Measurements from ENCODE around the gene NUCKS1. TPM values are rescaled to one million over a fixed set of nuclear protein-coding genes. Genes with fewer than 3 reads are reported as not detected.
"Not testable (repeated sequence)": the region's sequence is repeated elsewhere in the genome, so short reads cannot be mapped to it uniquely, and the experiment has no call there.

The NUCKS1 gene
- polyA plus RNA-seq, 4 donors, result 7.8 to 104 (median 32.1) TPM

- Histone ChIP-seq H3K9me3 (ENCODE audit: control insufficient read depth in 2 of 2, insufficient read depth in 1 of 2, low read depth in 1 of 2, low read length in 1 of 2) (peaks cover 0 to 4% of the 10 kb centered on the region in 2 donors), H3K4me1 (ENCODE audit: control insufficient read depth in 3 of 3, insufficient read depth in 2 of 3, low read depth in 1 of 3, low read length in 2 of 3) (no peaks in the 10 kb centered on the region), H3K27ac (ENCODE audit: low read depth in 1 of 3, low read length in 2 of 3) (no peak overlapping the region), H3K27me3 (ENCODE audit: control insufficient read depth in 3 of 3, insufficient read depth in 3 of 3, low read length in 3 of 3) (no peaks in the 10 kb centered on the region), H3K4me3 (ENCODE audit: low read depth in 1 of 3, low read length in 3 of 3) (no peak overlapping the region), H3K36me3 (ENCODE audit: control insufficient read depth in 3 of 3, insufficient read depth in 2 of 3, low read depth in 1 of 3, low read length in 3 of 3) (peaks cover 0 to 38% (median 0%) of the 10 kb centered on the region in 3 donors)
- no peak for FAIRE-seq
- no peak for DNase-seq
- 82 to 100% (median 95%) methylated on average over 1 of the region's 1 CpG for WGBS, 3 donors
Measured at GRCh38 chr1:205735218-205735617, 14.8 kb downstream of the NUCKS1 start.

- Histone ChIP-seq H3K27ac (ENCODE audit: low read depth in 1 of 3, low read length in 2 of 3) (no peak overlapping the region), H3K36me3 (ENCODE audit: control insufficient read depth in 3 of 3, insufficient read depth in 2 of 3, low read depth in 1 of 3, low read length in 3 of 3) (peaks cover 0 to 40% (median 0%) of the 10 kb centered on the region in 3 donors), H3K4me1 (ENCODE audit: control insufficient read depth in 3 of 3, insufficient read depth in 2 of 3, low read depth in 1 of 3, low read length in 2 of 3) (no peaks in the 10 kb centered on the region), H3K9me3 (ENCODE audit: control insufficient read depth in 2 of 2, insufficient read depth in 1 of 2, low read depth in 1 of 2, low read length in 1 of 2) (peaks cover 0 to 4% of the 10 kb centered on the region in 2 donors), H3K4me3 (ENCODE audit: low read depth in 1 of 3, low read length in 3 of 3) (no peak overlapping the region), H3K27me3 (ENCODE audit: control insufficient read depth in 3 of 3, insufficient read depth in 3 of 3, low read length in 3 of 3) (no peaks in the 10 kb centered on the region)
- no peak for DNase-seq
- FAIRE-seq, result no peak
- WGBS, 3 donors, result 91 to 98% (median 91%) methylated on average over 2 of the region's 2 CpGs
Measured at GRCh38 chr1:205733438-205734175, 16.4 kb downstream of the NUCKS1 start.

GRCh38 chr1:205729945-205730610, 19.9 kb downstream of the NUCKS1 start:
- Histone ChIP-seq H3K4me3 (ENCODE audit: low read depth in 1 of 3, low read length in 3 of 3) (no peak overlapping the region), H3K27ac (ENCODE audit: low read depth in 1 of 3, low read length in 2 of 3) (no peak overlapping the region), H3K4me1 (ENCODE audit: control insufficient read depth in 3 of 3, insufficient read depth in 2 of 3, low read depth in 1 of 3, low read length in 2 of 3) (no peaks in the 10 kb centered on the region), H3K9me3 (ENCODE audit: control insufficient read depth in 2 of 2, insufficient read depth in 1 of 2, low read depth in 1 of 2, low read length in 1 of 2) (peaks cover 0 to 4% of the 10 kb centered on the region in 2 donors), H3K36me3 (ENCODE audit: control insufficient read depth in 3 of 3, insufficient read depth in 2 of 3, low read depth in 1 of 3, low read length in 3 of 3) (peaks cover 2 to 36% (median 2%) of the 10 kb centered on the region in 3 donors), H3K27me3 (ENCODE audit: control insufficient read depth in 3 of 3, insufficient read depth in 3 of 3, low read length in 3 of 3) (no peaks in the 10 kb centered on the region)
- 93 to 95% (median 95%) methylated on average over 9 of the region's 9 CpGs for WGBS, 3 donors
- FAIRE-seq (no peak), DNase-seq (no peak)

GRCh38 chr1:205726619-205727125, 23.3 kb downstream of the NUCKS1 start:
- FAIRE-seq, result no peak
- WGBS, 3 donors, result 65 to 77% (median 69%) methylated on average over 4 of the region's 4 CpGs
- no peak overlapping the region for H3K27ac ChIP-seq (ENCODE audit: low read depth in 1 of 3, low read length in 2 of 3)
- no peak overlapping the region for H3K4me3 ChIP-seq (ENCODE audit: low read depth in 1 of 3, low read length in 3 of 3)
- H3K9me3 ChIP-seq (ENCODE audit: control insufficient read depth in 2 of 2, insufficient read depth in 1 of 2, low read depth in 1 of 2, low read length in 1 of 2), result no peaks in the 10 kb centered on the region
- DNase-seq, result peak in 1 of 2 donors; percentile 34
- H3K4me1 ChIP-seq (ENCODE audit: control insufficient read depth in 3 of 3, insufficient read depth in 2 of 3, low read depth in 1 of 3, low read length in 2 of 3), result no peaks in the 10 kb centered on the region
- peaks cover 2 to 44% (median 2%) of the 10 kb centered on the region in 3 donors for H3K36me3 ChIP-seq (ENCODE audit: control insufficient read depth in 3 of 3, insufficient read depth in 2 of 3, low read depth in 1 of 3, low read length in 3 of 3)
- no peaks in the 10 kb centered on the region for H3K27me3 ChIP-seq (ENCODE audit: control insufficient read depth in 3 of 3, insufficient read depth in 3 of 3, low read length in 3 of 3)

GRCh38 chr1:205725514-205725913, 24.5 kb downstream of the NUCKS1 start:
- FAIRE-seq, result no peak
- H3K27ac ChIP-seq (ENCODE audit: low read depth in 1 of 3, low read length in 2 of 3), result no peak overlapping the region
- no peak overlapping the region for H3K4me3 ChIP-seq (ENCODE audit: low read depth in 1 of 3, low read length in 3 of 3)
- no peaks in the 10 kb centered on the region for H3K9me3 ChIP-seq (ENCODE audit: control insufficient read depth in 2 of 2, insufficient read depth in 1 of 2, low read depth in 1 of 2, low read length in 1 of 2)
- WGBS, 3 donors, result 83 to 87% (median 86%) methylated on average over 1 of the region's 1 CpG
- no peak for DNase-seq
- H3K4me1 ChIP-seq (ENCODE audit: control insufficient read depth in 3 of 3, insufficient read depth in 2 of 3, low read depth in 1 of 3, low read length in 2 of 3), result no peaks in the 10 kb centered on the region
- H3K36me3 ChIP-seq (ENCODE audit: control insufficient read depth in 3 of 3, insufficient read depth in 2 of 3, low read depth in 1 of 3, low read length in 3 of 3), result peaks cover 2 to 46% (median 5%) of the 10 kb centered on the region in 3 donors
- no peaks in the 10 kb centered on the region for H3K27me3 ChIP-seq (ENCODE audit: control insufficient read depth in 3 of 3, insufficient read depth in 3 of 3, low read length in 3 of 3)

- not testable (repeated sequence) for DNase-seq; FAIRE-seq; H3K4me3 ChIP-seq (ENCODE audit: low read depth in 1 of 3, low read length in 3 of 3); H3K27ac ChIP-seq (ENCODE audit: low read depth in 1 of 3, low read length in 2 of 3); H3K27me3 ChIP-seq (ENCODE audit: control insufficient read depth in 3 of 3, insufficient read depth in 3 of 3, low read length in 3 of 3); H3K4me1 ChIP-seq (ENCODE audit: control insufficient read depth in 3 of 3, insufficient read depth in 2 of 3, low read depth in 1 of 3, low read length in 2 of 3); H3K9me3 ChIP-seq (ENCODE audit: control insufficient read depth in 2 of 2, insufficient read depth in 1 of 2, low read depth in 1 of 2, low read length in 1 of 2)
- H3K36me3 ChIP-seq (ENCODE audit: control insufficient read depth in 3 of 3, insufficient read depth in 2 of 3, low read depth in 1 of 3, low read length in 3 of 3), result peaks cover 3 to 29% (median 8%) of the 10 kb centered on the region in 3 donors
- WGBS, 3 donors, result 97 to 100% (median 98%) methylated on average over 2 of the region's 2 CpGs
Measured at GRCh38 chr1:205720740-205721139, 29.2 kb downstream of the NUCKS1 start.

- Histone ChIP-seq H3K36me3 (ENCODE audit: control insufficient read depth in 3 of 3, insufficient read depth in 2 of 3, low read depth in 1 of 3, low read length in 3 of 3) (peaks cover 3 to 25% (median 10%) of the 10 kb centered on the region in 3 donors), H3K4me3 (ENCODE audit: low read depth in 1 of 3, low read length in 3 of 3) (no peak overlapping the region), H3K27me3 (ENCODE audit: control insufficient read depth in 3 of 3, insufficient read depth in 3 of 3, low read length in 3 of 3) (no peaks in the 10 kb centered on the region), H3K27ac (ENCODE audit: low read depth in 1 of 3, low read length in 2 of 3) (no peak overlapping the region), H3K4me1 (ENCODE audit: control insufficient read depth in 3 of 3, insufficient read depth in 2 of 3, low read depth in 1 of 3, low read length in 2 of 3) (no peaks in the 10 kb centered on the region), H3K9me3 (ENCODE audit: control insufficient read depth in 2 of 2, insufficient read depth in 1 of 2, low read depth in 1 of 2, low read length in 1 of 2) (no peaks in the 10 kb centered on the region)
- FAIRE-seq, result no peak
- DNase-seq, result no peak
Measured at GRCh38 chr1:205719762-205720161, 30.2 kb downstream of the NUCKS1 start.

GRCh38 chr1:205719015-205719414, 31.0 kb downstream of the NUCKS1 start:
- FAIRE-seq (no peak), DNase-seq (no peak)
- no peaks in the 10 kb centered on the region for H3K9me3 ChIP-seq (ENCODE audit: control insufficient read depth in 2 of 2, insufficient read depth in 1 of 2, low read depth in 1 of 2, low read length in 1 of 2)
- H3K27ac ChIP-seq (ENCODE audit: low read depth in 1 of 3, low read length in 2 of 3), result no peak overlapping the region
- 57 to 64% (median 58%) methylated on average over 3 of the region's 3 CpGs for WGBS, 3 donors
- no peaks in the 10 kb centered on the region for H3K4me1 ChIP-seq (ENCODE audit: control insufficient read depth in 3 of 3, insufficient read depth in 2 of 3, low read depth in 1 of 3, low read length in 2 of 3)
- no peaks in the 10 kb centered on the region for H3K27me3 ChIP-seq (ENCODE audit: control insufficient read depth in 3 of 3, insufficient read depth in 3 of 3, low read length in 3 of 3)
- H3K36me3 ChIP-seq (ENCODE audit: control insufficient read depth in 3 of 3, insufficient read depth in 2 of 3, low read depth in 1 of 3, low read length in 3 of 3), result peaks cover 3 to 20% (median 10%) of the 10 kb centered on the region in 3 donors
- H3K4me3 ChIP-seq (ENCODE audit: low read depth in 1 of 3, low read length in 3 of 3), result no peak overlapping the region
